ENCODE measurements around the gene THOC1. TPM values are rescaled to one million over a fixed set of nuclear protein-coding genes. Genes with fewer than 3 reads are reported as not detected.

THOC1 gene
- total and polyA plus RNA-seq, 2 donors (not counting 1 experiment from before 2014, with no cell fraction given), result 18.3 to 78.7 TPM

DNA sequence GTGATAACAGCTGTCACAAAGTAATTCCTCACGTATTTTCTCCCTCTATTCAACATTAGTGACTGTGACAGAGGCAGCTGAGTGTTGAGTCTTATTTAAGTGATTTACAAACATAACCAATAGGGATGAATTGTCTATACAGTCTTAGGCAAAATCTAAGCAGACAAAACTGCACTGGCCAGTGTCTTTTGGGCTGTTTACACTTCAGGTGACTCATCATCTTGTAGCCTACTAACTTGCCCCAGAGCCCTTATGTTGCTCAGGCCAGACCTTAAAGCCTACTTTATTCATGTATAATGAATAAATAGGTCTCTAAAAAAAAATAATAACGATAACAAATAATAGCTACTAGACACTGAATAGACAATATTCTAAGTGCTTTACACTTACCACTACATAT, 17.2 kb downstream of the THOC1 start:
- H2AFZ ChIP-seq (ENCODE audit: insufficient read depth, low read depth, low read length, poor library complexity, severe bottlenecking), result no peak overlapping the region
- DNase-seq (no peak), ATAC-seq (ENCODE audit: low read depth) (no peak)
- TF ChIP-seq EZH2 (IDR thresholded peaks at IDR 0.05; ENCODE audit: borderline replicate concordance, insufficient read depth, low read depth, low read length, poor library complexity, severe bottlenecking), result no peak
- TF ChIP-seq, protein P1, sequence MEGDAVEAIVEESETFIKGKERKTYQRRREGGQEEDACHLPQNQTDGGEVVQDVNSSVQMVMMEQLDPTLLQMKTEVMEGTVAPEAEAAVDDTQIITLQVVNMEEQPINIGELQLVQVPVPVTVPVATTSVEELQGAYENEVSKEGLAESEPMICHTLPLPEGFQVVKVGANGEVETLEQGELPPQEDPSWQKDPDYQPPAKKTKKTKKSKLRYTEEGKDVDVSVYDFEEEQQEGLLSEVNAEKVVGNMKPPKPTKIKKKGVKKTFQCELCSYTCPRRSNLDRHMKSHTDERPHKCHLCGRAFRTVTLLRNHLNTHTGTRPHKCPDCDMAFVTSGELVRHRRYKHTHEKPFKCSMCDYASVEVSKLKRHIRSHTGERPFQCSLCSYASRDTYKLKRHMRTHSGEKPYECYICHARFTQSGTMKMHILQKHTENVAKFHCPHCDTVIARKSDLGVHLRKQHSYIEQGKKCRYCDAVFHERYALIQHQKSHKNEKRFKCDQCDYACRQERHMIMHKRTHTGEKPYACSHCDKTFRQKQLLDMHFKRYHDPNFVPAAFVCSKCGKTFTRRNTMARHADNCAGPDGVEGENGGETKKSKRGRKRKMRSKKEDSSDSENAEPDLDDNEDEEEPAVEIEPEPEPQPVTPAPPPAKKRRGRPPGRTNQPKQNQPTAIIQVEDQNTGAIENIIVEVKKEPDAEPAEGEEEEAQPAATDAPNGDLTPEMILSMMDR (IDR thresholded peaks at IDR 0.05), result no peak
- no peaks in the 10 kb centered on the region for H4K20me1 ChIP-seq (ENCODE audit: control insufficient read depth, insufficient read depth, low read length, poor library complexity, severe bottlenecking)
- H3K9ac ChIP-seq (ENCODE audit: low read length), result no peak overlapping the region
- H3K27ac ChIP-seq (ENCODE audit: low read length in 2 of 2), result no peak overlapping the region
- Mint-ChIP-seq H3K4me1 (no peaks in the 10 kb centered on the region), H3K4me3 (no peak overlapping the region), H3K27me3 (no peaks in the 10 kb centered on the region), H3K27ac (no peak overlapping the region), H3K9me3 (ENCODE audit: insufficient read depth) (no peaks in the 10 kb centered on the region)
- H3K9me3 ChIP-seq (ENCODE audit: control extremely low read depth in 1 of 3, control insufficient read depth in 2 of 3, insufficient read depth in 1 of 3, low read length in 2 of 3), result no peaks in the 10 kb centered on the region
- H3K4me1 ChIP-seq (ENCODE audit: control insufficient read depth in 2 of 2, insufficient read depth in 2 of 2, low read length in 2 of 2), result no peaks in the 10 kb centered on the region
- ChIA-PET POLR2A (no interaction called here), CTCF (no interaction called here)
- no peaks in the 10 kb centered on the region for H3K27me3 ChIP-seq (replicated peaks in 1 of 4; ENCODE audit: control extremely low read depth in 1 of 4, control insufficient read depth in 3 of 4, insufficient read depth in 4 of 4, low read length in 3 of 4)
- intact Hi-C loops (cut with micrococcal nuclease), result no loop called here
- WGBS (ENCODE audit: insufficient coverage), result no CpG with 5 or more reads among the region's 2 CpGs
- H3K36me3 ChIP-seq (replicated peaks in 1 of 2; ENCODE audit: control extremely low read depth in 1 of 2, control insufficient read depth in 1 of 2, extremely low read depth in 1 of 2, insufficient read depth in 2 of 2, low read length in 1 of 2), result peaks cover 16 to 89% of the 10 kb centered on the region in 2 experiments
- H3K4me2 ChIP-seq (replicated peaks; ENCODE audit: low read depth, low read length, poor library complexity, severe bottlenecking), result no peak overlapping the region
- H3K79me2 ChIP-seq (ENCODE audit: control insufficient read depth, insufficient read depth, low read length), result no peaks in the 10 kb centered on the region
- H3K4me3 ChIP-seq (ENCODE audit: control extremely low read depth in 1 of 5, extremely low read depth in 1 of 5, insufficient read depth in 1 of 5, low read depth in 2 of 5, low read length in 4 of 5), result no peak overlapping the region

DNA sequence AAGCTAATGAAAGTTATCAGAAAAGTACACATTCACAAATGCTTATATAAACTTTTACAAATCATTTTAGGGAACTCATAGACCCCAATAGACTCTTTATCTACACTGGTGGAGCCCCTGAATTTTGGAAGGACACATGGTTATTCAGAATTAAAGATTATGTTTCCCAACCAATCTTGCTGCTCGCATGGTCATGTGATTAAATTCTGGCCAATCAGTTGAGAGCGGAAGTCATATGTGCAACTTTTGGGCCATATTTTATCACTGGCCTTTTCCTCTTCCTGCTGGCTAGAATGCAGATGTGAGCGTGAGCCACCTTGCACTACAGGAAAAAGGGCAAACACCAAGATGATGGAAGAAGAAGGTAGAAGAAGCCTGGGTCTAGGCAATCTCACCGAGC, 19.8 kb downstream of the THOC1 start:
- Mint-ChIP-seq H3K4me1 (no peaks in the 10 kb centered on the region), H3K27me3 (no peaks in the 10 kb centered on the region), H3K27ac (no peak overlapping the region), H3K9me3 (ENCODE audit: insufficient read depth) (no peaks in the 10 kb centered on the region), H3K4me3 (no peak overlapping the region)
- no peak for TF ChIP-seq EZH2 (IDR thresholded peaks at IDR 0.05; ENCODE audit: borderline replicate concordance, insufficient read depth, low read depth, low read length, poor library complexity, severe bottlenecking)
- TF ChIP-seq, protein P1 (IDR thresholded peaks at IDR 0.05), result no peak
- no peak overlapping the region for H3K4me2 ChIP-seq (replicated peaks; ENCODE audit: low read depth, low read length, poor library complexity, severe bottlenecking)
- no peaks in the 10 kb centered on the region for H3K4me1 ChIP-seq (ENCODE audit: control insufficient read depth in 2 of 2, insufficient read depth in 2 of 2, low read length in 2 of 2)
- no peak for DNase-seq
- intact Hi-C loops (cut with micrococcal nuclease), result no loop called here
- no peaks in the 10 kb centered on the region for H3K79me2 ChIP-seq (ENCODE audit: control insufficient read depth, insufficient read depth, low read length)
- WGBS (ENCODE audit: insufficient coverage), result 88% methylated on average over 2 of the region's 4 CpGs
- H3K27ac ChIP-seq (ENCODE audit: low read length in 2 of 2), result no peak overlapping the region
- H3K4me3 ChIP-seq (ENCODE audit: control extremely low read depth in 1 of 5, extremely low read depth in 1 of 5, insufficient read depth in 1 of 5, low read depth in 2 of 5, low read length in 4 of 5), result no peak overlapping the region
- no peaks in the 10 kb centered on the region for H3K27me3 ChIP-seq (replicated peaks in 1 of 4; ENCODE audit: control extremely low read depth in 1 of 4, control insufficient read depth in 3 of 4, insufficient read depth in 4 of 4, low read length in 3 of 4)
- H2AFZ ChIP-seq (ENCODE audit: insufficient read depth, low read depth, low read length, poor library complexity, severe bottlenecking), result no peak overlapping the region
- no peak overlapping the region for H3K9ac ChIP-seq (ENCODE audit: low read length)
- ATAC-seq (ENCODE audit: low read depth), result no peak
- peaks cover 14 to 83% of the 10 kb centered on the region in 2 experiments for H3K36me3 ChIP-seq (replicated peaks in 1 of 2; ENCODE audit: control extremely low read depth in 1 of 2, control insufficient read depth in 1 of 2, extremely low read depth in 1 of 2, insufficient read depth in 2 of 2, low read length in 1 of 2)
- CTCF ChIA-PET, result no interaction called here
- POLR2A ChIA-PET, result no interaction called here
- no peaks in the 10 kb centered on the region for H4K20me1 ChIP-seq (ENCODE audit: control insufficient read depth, insufficient read depth, low read length, poor library complexity, severe bottlenecking)
- H3K9me3 ChIP-seq (ENCODE audit: control extremely low read depth in 1 of 3, control insufficient read depth in 2 of 3, insufficient read depth in 1 of 3, low read length in 2 of 3), result peaks cover 0 to 2% (median 0%) of the 10 kb centered on the region in 3 donors
